Sigmoid colon (tissue), 4 donors: Measurements from ENCODE around the gene NHS.

Source experiments
- CTCF ChIP-seq, 4 experiments: fragments of 450-650 bp in 3 of 4; fragments of 200-600 bp in 1 of 4; IDR thresholded peaks; one replicate each; pipeline ENCODE4 v1.5.1; 2016 to 2019; ENCODE audit warnings: antibody characterized with exemption in 4 of 4, mild to moderate bottlenecking in 3 of 4, moderate library complexity in 2 of 4
- EP300 ChIP-seq, 4 donors: sonication (generic); formaldehyde crosslinking; IDR thresholded peaks; one replicate each; pipeline ENCODE4 v1.6.1; 2017; ENCODE audit warnings: antibody characterized with exemption in 4 of 4
- POLR2A ChIP-seq, 2 donors: fragments of 450-650 bp; IDR thresholded peaks; one replicate each; pipeline ENCODE4 v1.6.1; 2016; ENCODE audit warnings: antibody characterized with exemption in 2 of 2, mild to moderate bottlenecking in 2 of 2, moderate library complexity in 2 of 2
- POLR2AphosphoS5 ChIP-seq, 4 donors: sonication (generic); formaldehyde crosslinking; IDR thresholded peaks; one replicate each; pipeline ENCODE4 v1.6.1; 2017; ENCODE audit warnings: antibody characterized with exemption in 4 of 4

GRCh38 chrX:17520016-17520615 lies 145.1 kb downstream of the NHS start:
- peak in 1 of 4 donors; percentile 21 for TF ChIP-seq POLR2AphosphoS5 (IDR thresholded peaks at IDR 0.05)
- TF ChIP-seq CTCF (IDR thresholded peaks at IDR 0.05): no peak
- TF ChIP-seq EP300 (IDR thresholded peaks at IDR 0.05): no peak
- no peak for TF ChIP-seq POLR2A (IDR thresholded peaks at IDR 0.05)
